CD4-positive, alpha-beta memory T cell (primary cell): ENCODE measurements around the gene ADGRV1. TPM values are rescaled to one million over a fixed set of nuclear protein-coding genes. Genes with fewer than 3 reads are reported as not detected.
"Not testable (repeated sequence)": the region's sequence is repeated elsewhere in the genome, so short reads cannot be mapped to it uniquely, and the experiment has no call there.

ENCODE experiments used
- CTCF ChIA-PET: fragments of 350-600 bp; sonication (Branson Sonifier 250); formaldehyde crosslinking; loops from one replicate; lab custom pipeline; 2021; ENCODE audit warnings: inconsistent platforms; ENCODE audit not compliant: partially characterized antibody; lab: Charles Lee
- POLR2A ChIA-PET: fragments of 350-600 bp; sonication (Branson Sonifier 250); formaldehyde crosslinking; loops from one replicate; lab custom pipeline; 2021; ENCODE audit not compliant: partially characterized antibody; lab: Charles Lee
- DNase-seq, 5 donors: peaks; one replicate each; pipeline versions ENCODE4 v3.0.0 to v3.0.0-alpha.2; 2020 to 2022; ENCODE audit warnings: mixed read lengths in 1 of 5
- H3K27ac ChIP-seq: one replicate; pipeline ENCODE4 v1.7.0; 2013; ENCODE audit warnings: low read depth, low read length
- H3K27me3 ChIP-seq: 2 replicates; pipeline ENCODE4 v1.7.0; 2013; ENCODE audit warnings: mild to moderate bottlenecking, low read length, moderate library complexity; ENCODE audit not compliant: insufficient read depth
- H3K36me3 ChIP-seq: 2 replicates; pipeline ENCODE4 v1.7.0; 2013; ENCODE audit warnings: mild to moderate bottlenecking, low read length, moderate library complexity; ENCODE audit not compliant: insufficient read depth
- H3K4me1 ChIP-seq: 2 replicates; pipeline ENCODE4 v1.7.0; 2013; ENCODE audit warnings: mild to moderate bottlenecking, low read length, moderate library complexity; ENCODE audit not compliant: insufficient read depth
- H3K4me3 ChIP-seq, 2 donors: one replicate each; pipeline ENCODE4 v1.7.0; 2013; ENCODE audit warnings: low read length in 2 of 2, mild to moderate bottlenecking in 1 of 2
- H3K9me3 ChIP-seq, 2 donors: one replicate each; pipeline ENCODE4 v1.7.0; 2013; ENCODE audit warnings: low read length in 2 of 2, control low read depth in 1 of 2; ENCODE audit not compliant: control insufficient read depth in 1 of 2
- H3K27ac Mint-ChIP-seq, 7 donors: one replicate each; pipeline ENCODE4 v1.8.0; 2020 to 2021; ENCODE audit warnings: mixed read lengths in 7 of 7, mild to moderate bottlenecking in 6 of 7, inconsistent platforms in 3 of 7, moderate library complexity in 3 of 7
- H3K27me3 Mint-ChIP-seq, 2 donors: one replicate each; pipeline ENCODE4 v1.8.0; 2020 to 2021; ENCODE audit warnings: mixed read lengths in 2 of 2
- H3K36me3 Mint-ChIP-seq, 2 donors: one replicate each; pipeline ENCODE4 v1.8.0; 2020 to 2021; ENCODE audit warnings: mixed read lengths in 2 of 2, inconsistent platforms in 1 of 2, mild to moderate bottlenecking in 1 of 2
- H3K4me1 Mint-ChIP-seq, 4 donors: one replicate each; pipeline ENCODE4 v1.8.0; 2020 to 2021; ENCODE audit warnings: mixed read lengths in 4 of 4, mild to moderate bottlenecking in 1 of 4
- H3K4me3 Mint-ChIP-seq, 8 donors: one replicate each; pipeline ENCODE4 v1.8.0; 2020 to 2021; ENCODE audit warnings: mixed read lengths in 8 of 8, mild to moderate bottlenecking in 7 of 8, moderate library complexity in 6 of 8, inconsistent platforms in 3 of 8
- H3K9me3 Mint-ChIP-seq, 8 donors: one replicate each; pipeline ENCODE4 v1.8.0; 2020 to 2021; ENCODE audit warnings: mixed read lengths in 8 of 8, mild to moderate bottlenecking in 5 of 8, inconsistent platforms in 3 of 8, moderate library complexity in 1 of 8
- intact Hi-C: fragments of 100-400 bp; cut with micrococcal nuclease; formaldehyde crosslinking; loops from one replicate; pipeline ENCODE4 v1.15.1; 2023
- polyA plus RNA-seq, 2 donors: library from polyadenylated mRNA; unstranded; fragments of 300-500 nt; fragmentation: Illumina TruSeq; gene quantifications; one replicate each; pipeline ENCODE4 v1.2.3, GENCODE V29; 2021
- total RNA-seq, 2 experiments: library from RNA; stranded (reverse); gene quantifications; one replicate each; pipeline ENCODE4 v1.2.3, GENCODE V29; 2021

The ADGRV1 gene
- total and polyA plus RNA-seq, 4 experiments from 2014 or later = 0.09 to 0.22 TPM; not detected in 2

GRCh38 chr5:90747175-90747574 lies 188.6 kb downstream of the ADGRV1 start:
- DNase-seq = no peak
- Histone ChIP-seq H3K4me1 (no peaks in the 10 kb centered on the region), H3K27ac (no peak overlapping the region), H3K9me3 (no peaks in the 10 kb centered on the region), H3K4me3 (no peak overlapping the region), H3K36me3 (no peaks in the 10 kb centered on the region), H3K27me3 (no peaks in the 10 kb centered on the region)
- intact Hi-C loops = no loop called here
- no peak overlapping the region for H3K4me3 Mint-ChIP-seq
- H3K4me1 Mint-ChIP-seq = no peaks in the 10 kb centered on the region
- POLR2A ChIA-PET = no interaction called here
- H3K27ac Mint-ChIP-seq = no peak overlapping the region
- H3K36me3 Mint-ChIP-seq = no peaks in the 10 kb centered on the region
- peaks cover 6 to 8% of the 10 kb centered on the region in 2 donors for H3K27me3 Mint-ChIP-seq
- H3K9me3 Mint-ChIP-seq = peaks cover 0 to 6% (median 0%) of the 10 kb centered on the region in 8 donors
- CTCF ChIA-PET = no interaction called here

- H3K9me3 ChIP-seq = no peaks in the 10 kb centered on the region
- CTCF ChIA-PET = interaction anchor here (0.7 kb wide), 1 partner anchor 9 kb away, joined by 3 read pairs; no protein-coding TSS in a partner anchor
- POLR2A ChIA-PET = no interaction called here
- H3K27me3 Mint-ChIP-seq = peaks cover 5 to 6% of the 10 kb centered on the region in 2 donors
- H3K27ac Mint-ChIP-seq = no peak overlapping the region
- H3K4me3 Mint-ChIP-seq = no peak overlapping the region
- no peaks in the 10 kb centered on the region for H3K4me1 Mint-ChIP-seq
- no peaks in the 10 kb centered on the region for H3K36me3 ChIP-seq
- peaks cover 0 to 6% (median 0%) of the 10 kb centered on the region in 8 donors for H3K9me3 Mint-ChIP-seq
- no peak for DNase-seq
- H3K36me3 Mint-ChIP-seq = no peaks in the 10 kb centered on the region
- no peak overlapping the region for H3K27ac ChIP-seq
- H3K4me3 ChIP-seq = no peak overlapping the region
- intact Hi-C loops = no loop called here
- H3K27me3 ChIP-seq = no peaks in the 10 kb centered on the region
- no peaks in the 10 kb centered on the region for H3K4me1 ChIP-seq
Measured at GRCh38 chr5:90747693-90748092, 189.1 kb downstream of the ADGRV1 start.

GRCh38 chr5:90759119-90759518 lies 200.5 kb downstream of the ADGRV1 start:
- no peaks in the 10 kb centered on the region for H3K36me3 Mint-ChIP-seq
- H3K27ac ChIP-seq = no peak overlapping the region
- H3K4me1 ChIP-seq = no peaks in the 10 kb centered on the region
- no peak for DNase-seq
- H3K4me1 Mint-ChIP-seq = no peaks in the 10 kb centered on the region
- H3K9me3 ChIP-seq = no peaks in the 10 kb centered on the region
- no peaks in the 10 kb centered on the region for H3K36me3 ChIP-seq
- H3K9me3 Mint-ChIP-seq = no peaks in the 10 kb centered on the region
- H3K27me3 ChIP-seq = no peaks in the 10 kb centered on the region
- POLR2A ChIA-PET = no interaction called here
- CTCF ChIA-PET = no interaction called here
- H3K4me3 Mint-ChIP-seq = no peak overlapping the region
- no peak overlapping the region for H3K4me3 ChIP-seq
- intact Hi-C loops = no loop called here
- H3K27me3 Mint-ChIP-seq = peaks cover 2% of the 10 kb centered on the region in 2 donors
- H3K27ac Mint-ChIP-seq = no peak overlapping the region

- H3K4me3 Mint-ChIP-seq = no peak overlapping the region
- H3K27me3 Mint-ChIP-seq = peaks cover 3 to 16% of the 10 kb centered on the region in 2 donors
- H3K27ac Mint-ChIP-seq = no peak overlapping the region
- Histone ChIP-seq H3K36me3 (no peaks in the 10 kb centered on the region), H3K4me3 (no peak overlapping the region), H3K9me3 (no peaks in the 10 kb centered on the region), H3K27ac (no peak overlapping the region), H3K4me1 (no peaks in the 10 kb centered on the region), H3K27me3 (no peaks in the 10 kb centered on the region)
- POLR2A ChIA-PET = no interaction called here
- no peak for DNase-seq
- intact Hi-C loops = no loop called here
- no peaks in the 10 kb centered on the region for H3K36me3 Mint-ChIP-seq
- CTCF ChIA-PET = no interaction called here
- peaks cover 0 to 3% (median 0%) of the 10 kb centered on the region in 8 donors for H3K9me3 Mint-ChIP-seq
- H3K4me1 Mint-ChIP-seq = no peaks in the 10 kb centered on the region
Measured at GRCh38 chr5:90767710-90768109, 209.1 kb downstream of the ADGRV1 start.

GRCh38 chr5:90770006-90770541 lies 211.5 kb downstream of the ADGRV1 start:
- H3K27ac Mint-ChIP-seq, H3K4me3 ChIP-seq, POLR2A ChIA-PET, H3K4me1 ChIP-seq, H3K27ac ChIP-seq, H3K9me3 Mint-ChIP-seq, H3K36me3 Mint-ChIP-seq, H3K9me3 ChIP-seq, H3K36me3 ChIP-seq, DNase-seq, H3K4me1 Mint-ChIP-seq, intact Hi-C loops, H3K27me3 ChIP-seq: not testable (repeated sequence)
- CTCF ChIA-PET = interaction anchor here (2.7 kb wide), 1 partner anchor 14 kb away, joined by 7 read pairs; no protein-coding TSS in a partner anchor
- peak overlapping the region in 1 of 8 donors; percentile 2 for H3K4me3 Mint-ChIP-seq
- peaks cover 6 to 16% of the 10 kb centered on the region in 2 donors for H3K27me3 Mint-ChIP-seq

- H3K9me3 ChIP-seq = no peaks in the 10 kb centered on the region
- no peaks in the 10 kb centered on the region for H3K36me3 Mint-ChIP-seq
- H3K27me3 Mint-ChIP-seq = peaks cover 0 to 7% of the 10 kb centered on the region in 2 donors
- no peak overlapping the region for H3K27ac ChIP-seq
- DNase-seq = no peak
- H3K27ac Mint-ChIP-seq = no peak overlapping the region
- no peaks in the 10 kb centered on the region for H3K4me1 Mint-ChIP-seq
- CTCF ChIA-PET = interaction anchor here (1.2 to 1.5 kb wide), 2 partner anchors 9 to 338 kb away, joined by 3 to 4 read pairs; no protein-coding TSS in a partner anchor
- no peaks in the 10 kb centered on the region for H3K9me3 Mint-ChIP-seq
- H3K4me3 Mint-ChIP-seq = no peak overlapping the region
- H3K36me3 ChIP-seq = no peaks in the 10 kb centered on the region
- no peaks in the 10 kb centered on the region for H3K4me1 ChIP-seq
- intact Hi-C loops = no loop called here
- H3K27me3 ChIP-seq = no peaks in the 10 kb centered on the region
- H3K4me3 ChIP-seq = no peak overlapping the region
- POLR2A ChIA-PET = no interaction called here
Measured at GRCh38 chr5:90777959-90778358, 219.4 kb downstream of the ADGRV1 start.

GRCh38 chr5:90783460-90784333 lies 225.1 kb downstream of the ADGRV1 start:
- peaks cover 6 to 8% of the 10 kb centered on the region in 2 donors for H3K27me3 Mint-ChIP-seq
- Histone ChIP-seq H3K4me3 (no peak overlapping the region), H3K36me3 (no peaks in the 10 kb centered on the region), H3K9me3 (no peaks in the 10 kb centered on the region), H3K27me3 (no peaks in the 10 kb centered on the region), H3K27ac (no peak overlapping the region), H3K4me1 (no peaks in the 10 kb centered on the region)
- intact Hi-C loops = loop anchor here (1.0 kb wide), 1 partner anchor 344 kb away; no protein-coding TSS in a partner anchor
- POLR2A ChIA-PET = no interaction called here
- no peak overlapping the region for H3K27ac Mint-ChIP-seq
- H3K4me3 Mint-ChIP-seq = no peak overlapping the region
- no peaks in the 10 kb centered on the region for H3K4me1 Mint-ChIP-seq
- H3K9me3 Mint-ChIP-seq = no peaks in the 10 kb centered on the region
- CTCF ChIA-PET = interaction anchor here (0.5 to 3.8 kb wide), 16 partner anchors 8 to 635 kb away, joined by 3 to 64 read pairs (median 5); no protein-coding TSS in a partner anchor
- DNase-seq = peak; percentile 48 to 62 (median 56)
- no peaks in the 10 kb centered on the region for H3K36me3 Mint-ChIP-seq
